Measurements from ENCODE around the gene CEACAM19. TPM values are rescaled to one million over a fixed set of nuclear protein-coding genes. Genes with fewer than 3 reads are reported as not detected.

The CEACAM19 gene
- total and polyA plus RNA-seq, 9 of the 15 experiments (the other 6 are each of a cell fraction or from before 2014, with no cell fraction given) = 0.15 to 0.30 (median 0.23) TPM; not detected in 5

GRCh38 chr19:44723952-44724319, 52.7 kb downstream of the CEACAM19 start (continued):
- 0 out of 2 replicates have a peak, but pooled peaks have one; percentile 40 for TF ChIP-seq SP1 (CRISPR knock-in tag; IDR thresholded peaks at IDR 0.05)
- TF ChIP-seq RB1 (IDR thresholded peaks at IDR 0.05; ENCODE audit: low read depth) = peak; percentile 82
- peak; percentile 98 to 99 for TF ChIP-seq RAD21 (CRISPR knock-in tag; conservative IDR thresholded peaks at IDR 0.05 in 1 of 2, IDR thresholded peaks at IDR 0.05 in 1 of 2)
- TF ChIP-seq KLF16 (IDR thresholded peaks at IDR 0.05) = peak; percentile 49; the same call in 1 of the 2 replicates
- TF ChIP-seq JUND (IDR thresholded peaks at IDR 0.05; ENCODE audit: borderline replicate concordance, low read depth, low read length) = peak; percentile 36; the same call in 1 of the 2 replicates
- no peak for TF ChIP-seq JUND (tag; IDR thresholded peaks at IDR 0.05; ENCODE audit: borderline replicate concordance, low read depth, low read length)
- no peak for TF ChIP-seq ARHGAP35 (IDR thresholded peaks at IDR 0.05; ENCODE audit: partially characterized antibody)
- peak; percentile 95 for TF ChIP-seq DEAF1 (CRISPR knock-in tag; IDR thresholded peaks at IDR 0.05)
- TF ChIP-seq STAG1 (CRISPR knock-in tag; IDR thresholded peaks at IDR 0.05; ENCODE audit: borderline replicate concordance) = peak; percentile 88
- peak; percentile 48; the same call in 1 of the 2 replicates for TF ChIP-seq XRCC5 (IDR thresholded peaks at IDR 0.05; ENCODE audit: low read depth, low read length)
- peak; percentile 75 for TF ChIP-seq ETV1 (tag; conservative IDR thresholded peaks at IDR 0.05; ENCODE audit: low read depth)
- TF ChIP-seq MBD2 (IDR thresholded peaks at IDR 0.05; ENCODE audit: borderline replicate concordance, low read depth) = 0 out of 2 replicates have a peak, but pooled peaks have one; percentile 18
- TF ChIP-seq REST (IDR thresholded peaks at IDR 0.05; ENCODE audit: borderline replicate concordance) = peak; percentile 95
- no peak for TF ChIP-seq REST (CRISPR knock-in tag; IDR thresholded peaks at IDR 0.05; ENCODE audit: low read depth)
- TF ChIP-seq MAZ (CRISPR knock-in tag; conservative IDR thresholded peaks at IDR 0.05 in 1 of 2, IDR thresholded peaks at IDR 0.05 in 1 of 2) = peak; percentile 36 to 83; a peak in 2 of 4 replicates
- TF ChIP-seq ATF3 (IDR thresholded peaks at IDR 0.05) = no peak
- no peak for TF ChIP-seq ATF3 (CRISPR knock-in tag; conservative IDR thresholded peaks at IDR 0.05)
- TF ChIP-seq PCBP2 (IDR thresholded peaks at IDR 0.05; ENCODE audit: low read depth, low read length, poor library complexity, severe bottlenecking) = no peak
- TF ChIP-seq CTBP1 (IDR thresholded peaks at IDR 0.05; ENCODE audit: borderline replicate concordance) = peak; percentile 57; the same call in 1 of the 2 replicates
